Type B pancreatic cell (in vitro differentiated cells): Measurements from ENCODE around the gene RASGEF1B. TPM values are rescaled to one million over a fixed set of nuclear protein-coding genes. Genes with fewer than 3 reads are reported as not detected.

ENCODE experiments used
- DNase-seq: peaks from one replicate; pipeline ENCODE4 v3.0.0; 2021; ENCODE audit warnings: mixed read lengths; ENCODE audit not compliant: unreplicated experiment; ENCODE audit errors: extremely low spot score
- H3K27ac Mint-ChIP-seq: 2 replicates; pipeline ENCODE4 v1.8.0; 2021; ENCODE audit warnings: mild to moderate bottlenecking, mixed read lengths
- H3K27me3 Mint-ChIP-seq: 2 replicates; pipeline ENCODE4 v1.8.0; 2021; ENCODE audit warnings: mixed read lengths
- H3K36me3 Mint-ChIP-seq: 2 replicates; pipeline ENCODE4 v1.8.0; 2021; ENCODE audit warnings: mixed read lengths
- H3K4me1 Mint-ChIP-seq: one replicate; pipeline ENCODE4 v1.8.0; 2021; ENCODE audit warnings: mixed read lengths; ENCODE audit not compliant: unreplicated experiment
- H3K4me3 Mint-ChIP-seq: 2 replicates; pipeline ENCODE4 v1.8.0; 2021; ENCODE audit warnings: mild to moderate bottlenecking, mixed read lengths
- H3K9me3 Mint-ChIP-seq: 2 replicates; pipeline ENCODE4 v1.8.0; 2021; ENCODE audit warnings: mixed read lengths
- total RNA-seq: library from RNA; stranded (reverse); gene quantifications from 2 replicates; pipeline ENCODE4 v1.2.1, GENCODE V29; 2021; ENCODE audit warnings: low replicate concordance
- TF ChIP-seq, protein P1 (sequence below): fragments of 200-600 bp; sonication (generic); conservative IDR thresholded peaks from 2 replicates; pipeline ENCODE4 v1.5.0; 2021; ENCODE audit warnings: antibody characterized with exemption, mild to moderate bottlenecking

RASGEF1B gene
- total RNA-seq, 1 donor from 2014 or later: 11.0 TPM

DNA sequence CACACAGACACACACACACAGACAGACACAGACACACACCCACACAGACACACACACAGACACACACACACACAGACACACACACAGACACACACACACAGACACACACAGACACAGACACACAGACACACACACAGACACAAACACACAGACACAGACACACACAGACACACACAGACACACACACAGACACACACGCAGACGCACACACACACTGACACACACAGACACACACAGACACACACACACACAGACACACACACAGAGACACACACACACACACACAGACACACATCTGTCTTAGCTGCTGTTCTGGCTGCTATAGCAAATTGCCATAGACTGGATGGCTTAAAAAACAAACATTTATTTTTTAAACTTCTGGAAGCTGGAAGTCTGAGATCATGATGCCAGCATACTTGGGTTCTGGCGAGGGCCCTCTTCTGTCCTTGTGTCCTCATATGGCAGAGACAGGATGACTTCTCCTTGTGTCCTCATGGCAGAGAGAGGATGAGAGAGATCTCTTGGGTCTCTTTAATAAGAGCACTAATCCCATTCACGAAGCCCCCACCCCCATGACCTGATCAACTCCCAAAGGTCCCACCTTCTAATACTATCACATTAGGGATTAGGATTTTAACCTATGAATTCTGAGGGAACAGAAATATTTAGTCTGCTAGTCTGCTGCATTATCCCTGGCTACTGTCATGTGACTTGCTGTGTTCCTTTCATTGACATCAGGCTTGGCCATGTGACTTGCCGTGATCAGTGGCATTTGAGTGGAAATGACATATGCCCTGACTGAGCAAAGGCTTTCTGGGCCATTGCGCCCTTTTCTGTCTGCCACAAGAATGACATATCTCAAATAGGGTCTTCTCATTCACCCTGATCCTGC, 32.7 kb upstream of the RASGEF1B start:
- H3K9me3 Mint-ChIP-seq: no peaks in the 10 kb centered on the region
- TF ChIP-seq, protein P1, sequence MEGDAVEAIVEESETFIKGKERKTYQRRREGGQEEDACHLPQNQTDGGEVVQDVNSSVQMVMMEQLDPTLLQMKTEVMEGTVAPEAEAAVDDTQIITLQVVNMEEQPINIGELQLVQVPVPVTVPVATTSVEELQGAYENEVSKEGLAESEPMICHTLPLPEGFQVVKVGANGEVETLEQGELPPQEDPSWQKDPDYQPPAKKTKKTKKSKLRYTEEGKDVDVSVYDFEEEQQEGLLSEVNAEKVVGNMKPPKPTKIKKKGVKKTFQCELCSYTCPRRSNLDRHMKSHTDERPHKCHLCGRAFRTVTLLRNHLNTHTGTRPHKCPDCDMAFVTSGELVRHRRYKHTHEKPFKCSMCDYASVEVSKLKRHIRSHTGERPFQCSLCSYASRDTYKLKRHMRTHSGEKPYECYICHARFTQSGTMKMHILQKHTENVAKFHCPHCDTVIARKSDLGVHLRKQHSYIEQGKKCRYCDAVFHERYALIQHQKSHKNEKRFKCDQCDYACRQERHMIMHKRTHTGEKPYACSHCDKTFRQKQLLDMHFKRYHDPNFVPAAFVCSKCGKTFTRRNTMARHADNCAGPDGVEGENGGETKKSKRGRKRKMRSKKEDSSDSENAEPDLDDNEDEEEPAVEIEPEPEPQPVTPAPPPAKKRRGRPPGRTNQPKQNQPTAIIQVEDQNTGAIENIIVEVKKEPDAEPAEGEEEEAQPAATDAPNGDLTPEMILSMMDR: no peak
- H3K4me3 Mint-ChIP-seq: no peak overlapping the region
- H3K36me3 Mint-ChIP-seq: no peaks in the 10 kb centered on the region
- H3K4me1 Mint-ChIP-seq: peaks cover 17% of the 10 kb centered on the region
- no peak for DNase-seq
- H3K27ac Mint-ChIP-seq: no peak overlapping the region
- H3K27me3 Mint-ChIP-seq: peaks cover 7% of the 10 kb centered on the region

DNA sequence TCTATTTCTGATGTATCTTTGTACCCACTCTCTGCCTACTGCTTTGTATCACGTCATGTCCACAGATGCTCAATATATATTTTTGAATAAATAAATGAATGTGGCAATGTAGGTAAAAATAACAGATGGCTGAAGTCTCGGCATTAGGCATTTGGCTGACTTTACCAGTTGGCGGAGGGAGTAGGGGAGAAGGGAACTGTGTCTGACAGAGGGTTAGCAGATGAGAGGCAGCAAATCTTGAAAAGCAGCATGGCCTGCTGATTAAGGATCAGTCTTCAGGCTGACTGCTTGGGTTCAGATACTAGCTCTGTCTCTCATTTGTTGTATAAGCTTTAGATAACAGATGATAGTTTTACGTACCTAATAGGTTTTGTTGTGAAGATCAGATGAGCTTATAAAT, 31.9 kb upstream of the RASGEF1B start:
- Mint-ChIP-seq H3K27ac (no peak overlapping the region), H3K27me3 (peaks cover 7% of the 10 kb centered on the region), H3K9me3 (no peaks in the 10 kb centered on the region), H3K4me3 (no peak overlapping the region), H3K36me3 (no peaks in the 10 kb centered on the region), H3K4me1 (peaks cover 14% of the 10 kb centered on the region)
- DNase-seq: no peak
- TF ChIP-seq, protein P1: no peak

DNA sequence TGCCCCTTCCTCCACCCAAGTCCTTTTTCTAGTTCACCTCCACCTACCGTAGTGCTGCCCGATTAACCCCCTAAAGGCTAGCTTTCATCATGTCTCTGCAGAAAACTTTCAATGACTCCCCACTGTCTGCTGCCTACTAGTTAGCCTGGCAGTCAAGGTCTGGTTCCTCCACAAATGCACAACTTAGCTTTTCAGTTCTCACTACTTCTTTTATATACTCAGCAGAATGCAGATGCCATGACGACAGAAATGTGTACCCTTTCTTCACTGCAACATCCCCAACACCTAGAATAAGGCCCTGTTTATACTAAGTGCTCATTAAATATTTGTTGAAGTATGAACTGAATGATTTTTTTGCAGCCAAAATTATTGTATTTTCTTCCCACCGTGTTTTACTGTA, 30.9 kb upstream of the RASGEF1B start:
- H3K4me3 Mint-ChIP-seq: no peak overlapping the region
- no peaks in the 10 kb centered on the region for H3K9me3 Mint-ChIP-seq
- H3K27me3 Mint-ChIP-seq: peaks cover 7% of the 10 kb centered on the region
- no peaks in the 10 kb centered on the region for H3K36me3 Mint-ChIP-seq
- H3K4me1 Mint-ChIP-seq: peaks cover 17% of the 10 kb centered on the region
- TF ChIP-seq, protein P1: no peak
- no peak for DNase-seq
- no peak overlapping the region for H3K27ac Mint-ChIP-seq

DNA sequence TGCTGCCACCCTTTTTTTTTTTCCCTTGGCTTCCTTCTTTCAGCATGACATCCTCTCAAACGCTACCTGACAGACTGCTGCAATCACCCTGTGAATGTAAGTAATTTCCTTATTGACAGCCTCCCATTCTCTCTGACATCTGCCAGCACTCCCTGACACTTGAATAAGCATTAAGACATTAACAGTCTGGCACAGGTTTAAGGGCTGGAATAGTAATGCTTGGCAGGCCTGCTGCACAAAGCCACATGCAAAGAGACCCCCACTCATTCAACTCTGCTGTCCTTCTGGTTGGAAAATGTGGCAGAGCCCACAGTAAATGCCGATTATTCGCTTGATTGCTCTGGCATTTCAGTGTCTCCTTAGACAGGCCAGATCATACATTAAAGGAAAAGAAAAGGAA, 28.1 kb upstream of the RASGEF1B start:
- DNase-seq: no peak
- Mint-ChIP-seq H3K27me3 (peaks cover 7% of the 10 kb centered on the region), H3K4me3 (no peak overlapping the region), H3K9me3 (peaks cover 5% of the 10 kb centered on the region), H3K4me1 (peaks cover 17% of the 10 kb centered on the region), H3K27ac (no peak overlapping the region), H3K36me3 (no peaks in the 10 kb centered on the region)
- TF ChIP-seq, protein P1: no peak

DNA sequence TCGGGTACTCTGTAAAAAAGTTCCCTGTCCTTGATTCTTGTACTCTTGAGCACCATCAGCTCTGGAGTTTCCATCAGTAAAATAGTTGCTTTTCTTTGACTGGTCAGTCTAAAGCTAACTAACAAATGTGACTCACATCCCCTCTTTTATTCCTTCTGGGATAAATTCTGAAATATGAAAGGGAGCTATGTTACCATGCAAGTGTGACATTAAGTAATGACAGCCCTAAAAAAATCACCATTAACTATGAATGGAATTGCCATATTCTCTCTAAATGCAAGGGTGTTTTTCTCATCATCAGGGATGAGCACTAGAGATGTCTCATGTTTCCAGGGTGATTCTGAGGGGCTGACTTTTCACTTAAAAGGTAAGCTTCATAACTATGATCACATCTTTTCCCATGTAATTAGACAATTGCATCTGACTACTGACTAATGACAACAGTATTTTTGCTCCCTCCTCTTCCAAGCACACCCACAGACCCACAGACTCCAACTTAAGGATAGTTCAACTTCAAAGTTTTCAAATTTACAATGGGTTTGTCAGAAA, 26.9 kb upstream of the RASGEF1B start:
- Mint-ChIP-seq H3K36me3 (no peaks in the 10 kb centered on the region), H3K27me3 (peaks cover 7% of the 10 kb centered on the region), H3K4me3 (no peak overlapping the region), H3K4me1 (peaks cover 17% of the 10 kb centered on the region), H3K9me3 (peaks cover 5% of the 10 kb centered on the region), H3K27ac (no peak overlapping the region)
- DNase-seq: no peak
- TF ChIP-seq, protein P1: no peak
